Lower leg skin (tissue), 4 donors: ENCODE data around the gene IQCK. TPM values are rescaled to one million over a fixed set of nuclear protein-coding genes. Genes with fewer than 3 reads are reported as not detected.

Experiments
- DNase-seq, 2 donors: peaks; one replicate each; pipeline ENCODE4 v3.0.0-alpha.2; 2019; ENCODE audit warnings: low spot score in 2 of 2
- H3K4me3 ChIP-seq: fragments of 200-600 bp; sonication (generic); 2 replicates; pipeline ENCODE4 v1.5.1; 2017; ENCODE audit warnings: mild to moderate bottlenecking, low read depth; ENCODE audit not compliant: poor library complexity, severe bottlenecking
- POLR2A ChIP-seq, 2 donors: fragments of 450-650 bp; IDR thresholded peaks; one replicate each; pipeline ENCODE4 v1.6.1; 2016 to 2017; ENCODE audit warnings: antibody characterized with exemption in 2 of 2, mild to moderate bottlenecking in 1 of 2, moderate library complexity in 1 of 2
- WGBS, 2 donors: methylation state at CpG; one replicate each; pipeline ENCODE4 v1.1.5; 2018; 5-methylcytosine and 5-hydroxymethylcytosine counted together
- intact Hi-C: fragments of 100-400 bp; cut with DNase I; formaldehyde crosslinking; loops from one replicate; pipeline ENCODE4 v1.15.0; 2023; ENCODE audit warnings: low total_unique reads
- total RNA-seq, 4 donors: library from RNA; depleted of rRNA; stranded (reverse); fragments of >200 nt; gene quantifications; one replicate each; pipeline ENCODE4 v1.1.0, GENCODE V29; 2016
- TF ChIP-seq, protein P1 (sequence below), 3 donors: fragments of 450-650 bp; IDR thresholded peaks; one replicate each; pipeline ENCODE4 v1.5.1; 2016; ENCODE audit warnings: antibody characterized with exemption in 3 of 3, mild to moderate bottlenecking in 3 of 3, moderate library complexity in 2 of 3

The IQCK gene
- total RNA-seq, 4 donors from 2014 or later = 6.9 to 20.7 (median 10.9) TPM

- DNase-seq = no peak
- TF ChIP-seq, protein P1, sequence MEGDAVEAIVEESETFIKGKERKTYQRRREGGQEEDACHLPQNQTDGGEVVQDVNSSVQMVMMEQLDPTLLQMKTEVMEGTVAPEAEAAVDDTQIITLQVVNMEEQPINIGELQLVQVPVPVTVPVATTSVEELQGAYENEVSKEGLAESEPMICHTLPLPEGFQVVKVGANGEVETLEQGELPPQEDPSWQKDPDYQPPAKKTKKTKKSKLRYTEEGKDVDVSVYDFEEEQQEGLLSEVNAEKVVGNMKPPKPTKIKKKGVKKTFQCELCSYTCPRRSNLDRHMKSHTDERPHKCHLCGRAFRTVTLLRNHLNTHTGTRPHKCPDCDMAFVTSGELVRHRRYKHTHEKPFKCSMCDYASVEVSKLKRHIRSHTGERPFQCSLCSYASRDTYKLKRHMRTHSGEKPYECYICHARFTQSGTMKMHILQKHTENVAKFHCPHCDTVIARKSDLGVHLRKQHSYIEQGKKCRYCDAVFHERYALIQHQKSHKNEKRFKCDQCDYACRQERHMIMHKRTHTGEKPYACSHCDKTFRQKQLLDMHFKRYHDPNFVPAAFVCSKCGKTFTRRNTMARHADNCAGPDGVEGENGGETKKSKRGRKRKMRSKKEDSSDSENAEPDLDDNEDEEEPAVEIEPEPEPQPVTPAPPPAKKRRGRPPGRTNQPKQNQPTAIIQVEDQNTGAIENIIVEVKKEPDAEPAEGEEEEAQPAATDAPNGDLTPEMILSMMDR (IDR thresholded peaks at IDR 0.05) = no peak
- TF ChIP-seq POLR2A (IDR thresholded peaks at IDR 0.05) = no peak
- no peak overlapping the region for H3K4me3 ChIP-seq
- 90 to 92% methylated on average over 3 of the region's 3 CpGs for WGBS, 2 donors
- intact Hi-C loops = no loop called here
These were observed 172.8 kb downstream of the IQCK start for GRCh38 chr16:19890901-19891300.

- intact Hi-C loops = no loop called here
- 84 to 88% methylated on average over 12 of the region's 12 CpGs for WGBS, 2 donors
- no peak for TF ChIP-seq POLR2A (IDR thresholded peaks at IDR 0.05)
- TF ChIP-seq, protein P1 (IDR thresholded peaks at IDR 0.05) = no peak
- DNase-seq = no peak
- H3K4me3 ChIP-seq = no peak overlapping the region
These were observed 174.8 kb downstream of the IQCK start for GRCh38 chr16:19892902-19893301.

DNA sequence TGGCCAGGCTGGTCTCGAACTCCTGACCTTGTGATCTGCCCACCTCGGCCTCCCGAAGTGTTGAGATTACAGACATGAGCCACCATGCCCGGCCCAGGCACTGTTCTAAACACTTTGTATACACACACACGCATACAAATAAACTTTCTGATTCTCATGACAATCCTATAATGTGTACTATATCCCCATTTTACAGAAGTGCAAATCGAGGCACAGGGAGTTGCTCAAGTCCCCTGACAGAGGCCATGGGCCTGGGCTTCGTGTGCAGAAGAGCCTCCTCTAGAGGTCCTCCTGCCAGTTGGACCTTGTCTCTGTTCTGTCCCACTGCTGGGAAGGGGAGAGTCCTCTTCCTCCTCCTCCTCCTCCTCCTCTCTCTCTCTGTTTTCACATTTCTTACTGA, 176.5 kb downstream of the IQCK start:
- DNase-seq = no peak
- no peak for TF ChIP-seq POLR2A (IDR thresholded peaks at IDR 0.05)
- TF ChIP-seq, protein P1 (IDR thresholded peaks at IDR 0.05) = no peak
- intact Hi-C loops = no loop called here
- H3K4me3 ChIP-seq = no peak overlapping the region
- WGBS, 2 donors = 81 to 93% methylated on average over 7 of the region's 7 CpGs

DNA sequence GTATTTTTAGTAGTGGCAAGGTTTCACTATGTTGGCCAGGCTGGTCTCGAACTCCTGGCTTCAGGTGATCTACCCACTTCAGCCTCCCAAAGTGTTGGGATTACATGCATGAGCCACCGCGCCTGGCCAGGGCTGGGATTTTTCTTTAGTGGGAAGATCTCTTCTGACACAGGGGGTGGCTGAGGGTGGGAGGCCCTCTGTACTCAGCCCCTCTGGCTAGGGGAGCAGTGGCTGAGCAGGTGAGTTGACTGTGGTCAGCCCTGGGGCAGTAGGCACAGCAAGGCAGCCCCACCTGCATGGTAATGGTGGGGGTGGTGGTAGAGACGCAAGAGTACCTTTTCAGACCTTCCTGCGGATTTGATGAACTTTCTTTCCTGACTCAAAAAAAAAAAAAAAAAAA, 178.9 kb downstream of the IQCK start:
- intact Hi-C loops = no loop called here
- 77 to 78% methylated on average over 5 of the region's 5 CpGs for WGBS, 2 donors
- DNase-seq = no peak
- TF ChIP-seq POLR2A (IDR thresholded peaks at IDR 0.05) = no peak
- TF ChIP-seq, protein P1 (IDR thresholded peaks at IDR 0.05) = no peak
- no peak overlapping the region for H3K4me3 ChIP-seq

DNA sequence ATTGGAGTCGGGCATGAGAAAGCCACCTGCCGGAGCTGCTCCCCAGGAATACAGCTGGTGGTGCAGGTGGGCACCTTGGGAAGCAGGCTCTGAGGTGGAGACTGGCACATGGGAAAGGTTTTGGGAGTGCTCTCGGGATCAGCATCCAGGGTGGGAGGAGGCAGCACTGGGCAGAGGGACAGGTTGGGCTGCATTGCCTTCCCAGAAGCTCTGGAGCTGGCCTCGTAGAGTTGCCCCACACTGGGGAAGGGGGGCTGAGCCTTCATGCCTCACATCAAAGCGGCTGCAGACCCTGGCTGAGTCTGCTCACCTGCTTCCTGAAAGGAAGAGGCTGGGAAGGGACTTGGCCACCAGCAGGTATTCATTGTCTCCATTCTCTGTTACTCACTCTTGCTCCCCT, 180.1 kb downstream of the IQCK start:
- WGBS, 2 donors = 48 to 68% methylated on average over 5 of the region's 5 CpGs
- H3K4me3 ChIP-seq = no peak overlapping the region
- no peak for DNase-seq
- TF ChIP-seq POLR2A (IDR thresholded peaks at IDR 0.05) = no peak
- TF ChIP-seq, protein P1 (IDR thresholded peaks at IDR 0.05) = no peak
- intact Hi-C loops = no loop called here

DNA sequence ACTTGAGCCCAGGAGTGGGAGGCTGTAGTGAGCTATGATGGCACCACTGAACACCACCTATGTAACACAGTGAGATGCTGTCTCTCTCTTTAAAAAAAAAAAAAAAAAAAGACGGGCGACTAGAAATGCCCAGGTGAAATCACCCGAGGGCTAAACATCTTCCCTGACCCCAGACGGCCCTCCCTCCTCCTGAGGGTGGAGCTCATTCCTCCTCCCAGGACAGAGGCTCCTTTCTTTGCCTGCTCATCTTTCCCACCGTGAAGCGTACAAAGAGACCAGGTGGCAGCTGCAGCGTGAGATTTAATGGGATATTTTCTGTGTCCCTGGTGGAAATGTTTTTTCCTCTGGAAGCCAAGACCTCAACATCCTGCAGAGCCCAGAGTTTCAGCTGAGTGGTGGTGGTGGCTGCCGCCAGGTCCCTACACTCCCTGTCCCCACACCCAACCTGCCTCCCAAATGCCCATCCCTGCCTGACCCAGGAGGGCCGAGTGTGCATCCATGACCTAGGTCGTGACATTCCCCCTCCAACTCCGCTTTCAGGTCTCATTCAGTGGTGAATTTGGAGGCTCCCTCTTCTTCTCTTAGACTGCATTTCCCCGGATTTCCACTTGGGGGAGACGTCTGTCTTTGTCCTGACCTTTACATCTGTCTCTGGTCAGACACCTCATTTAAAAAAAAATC, 181.0 kb downstream of the IQCK start:
- WGBS, 2 donors = 12% methylated on average over 13 of the region's 13 CpGs
- TF ChIP-seq, protein P1 (IDR thresholded peaks at IDR 0.05) = no peak
- TF ChIP-seq POLR2A (IDR thresholded peaks at IDR 0.05) = no peak
- intact Hi-C loops = no loop called here
- DNase-seq = peak in 1 of 2 donors; percentile 56
- H3K4me3 ChIP-seq = no peak overlapping the region
